GM19099 (cell line): ENCODE results near the gene JARID2.

ENCODE experiments used
- POLR2A ChIP-seq: IDR thresholded peaks from 3 replicates; pipeline ENCODE4 v1.6.1; 2011; ENCODE audit warnings: low read depth; ENCODE audit not compliant: insufficient read length; ENCODE audit errors: extremely low read depth

The JARID2 gene

DNA sequence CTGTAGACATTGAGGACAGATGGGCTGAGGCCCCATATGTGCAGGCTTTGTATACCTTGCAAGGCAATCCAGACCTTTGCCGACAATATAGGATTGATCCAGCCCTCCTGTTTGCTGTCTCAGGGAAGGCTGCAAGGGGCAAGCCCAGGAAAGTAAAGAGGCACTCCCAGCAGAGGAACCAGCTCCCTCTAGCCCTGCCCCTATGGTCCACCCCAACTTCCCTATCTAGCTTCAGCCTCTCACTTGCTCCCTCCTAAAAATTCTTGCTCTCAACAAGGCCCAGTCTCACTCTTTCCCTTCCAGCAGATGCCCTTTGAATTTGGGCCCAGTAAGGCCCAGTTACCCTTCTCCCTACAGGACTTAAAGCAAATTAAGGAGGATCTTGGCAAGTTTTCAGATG, 92.6 kb downstream of the JARID2 start:
- TF ChIP-seq POLR2A: no peak

- no peak for TF ChIP-seq POLR2A
Measured at GRCh38 chr6:15339081-15339480, 93.2 kb downstream of the JARID2 start.

DNA sequence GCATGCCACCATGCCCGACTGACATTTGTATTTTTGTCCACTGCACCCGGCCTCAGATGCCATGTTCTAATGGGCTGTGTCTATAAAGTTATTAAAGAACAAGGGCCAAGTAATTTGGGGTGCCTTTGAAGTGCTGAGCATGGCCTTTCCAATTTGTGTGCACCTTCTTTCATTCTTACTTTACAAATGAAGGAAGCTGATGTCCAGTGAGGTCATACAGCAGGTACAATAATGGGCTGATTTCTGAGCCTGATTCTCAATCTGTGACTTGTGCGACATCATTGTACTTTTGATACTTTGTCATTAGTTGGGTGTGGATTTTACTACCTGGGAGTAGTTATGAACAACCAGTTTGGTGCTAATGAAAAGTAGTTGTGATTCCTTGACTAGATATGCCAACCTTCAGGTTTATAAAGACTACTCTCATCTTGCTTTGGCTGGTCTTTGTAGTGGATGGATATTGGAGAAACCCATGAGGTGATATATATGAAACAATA, 94.3 kb downstream of the JARID2 start:
- TF ChIP-seq POLR2A: no peak

DNA sequence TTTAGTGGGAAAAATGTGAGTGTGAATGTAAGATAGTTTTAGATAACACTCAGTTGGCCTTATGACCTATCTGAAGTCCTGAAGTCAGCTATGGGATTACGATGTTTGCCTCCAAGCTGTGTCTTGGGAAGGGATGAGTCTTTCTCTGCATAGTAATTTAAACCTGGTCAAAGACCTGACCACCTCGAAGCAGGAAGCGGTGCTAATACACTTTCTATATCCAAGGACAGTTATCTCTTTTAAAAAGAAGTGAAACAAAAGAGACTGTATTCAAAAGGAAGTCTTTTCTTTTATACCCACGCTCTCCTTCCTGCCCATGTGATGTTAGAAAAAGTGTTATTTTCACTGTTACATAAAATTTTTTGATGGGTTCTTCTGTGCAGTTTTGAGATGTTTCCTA, 94.9 kb downstream of the JARID2 start:
- TF ChIP-seq POLR2A: no peak

GRCh38 chr6:15341311-15342001, 95.6 kb downstream of the JARID2 start:
- TF ChIP-seq POLR2A: no peak

- TF ChIP-seq POLR2A: no peak
Measured at GRCh38 chr6:15342114-15342513, 96.2 kb downstream of the JARID2 start.

DNA sequence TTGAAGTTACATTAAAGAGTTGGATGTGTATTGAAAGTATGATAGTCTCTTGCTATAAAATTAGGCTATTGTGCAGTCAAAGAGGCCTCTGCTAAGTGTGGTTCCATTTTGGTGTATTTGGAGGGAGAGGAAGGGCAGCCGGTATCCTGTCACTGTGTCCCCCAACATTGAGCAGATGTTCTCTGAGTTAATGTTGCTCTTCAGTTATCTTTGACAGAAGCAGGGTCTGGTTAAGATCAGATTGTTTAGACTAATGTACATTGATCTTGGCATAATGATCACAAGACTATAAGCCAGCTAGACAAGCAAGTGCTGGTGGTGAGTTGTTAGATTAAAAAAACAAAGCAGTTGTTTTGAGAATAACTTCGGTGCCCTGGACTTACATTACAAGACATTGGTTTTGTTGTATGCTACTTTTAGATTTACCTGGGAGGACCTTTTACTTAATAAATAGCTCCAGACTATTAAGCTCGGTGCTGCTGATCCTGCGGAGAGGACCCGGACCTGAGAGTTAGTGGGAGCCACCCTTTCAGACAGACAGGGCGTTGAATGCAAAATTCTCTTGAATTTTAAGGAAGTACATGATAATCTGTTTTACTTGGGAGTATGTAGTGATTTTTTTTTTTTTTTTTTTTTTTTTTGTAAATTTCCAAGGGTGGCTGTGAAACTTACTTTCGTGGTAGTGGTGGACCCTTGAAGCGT, 97.8 kb downstream of the JARID2 start:
- no peak for TF ChIP-seq POLR2A

DNA sequence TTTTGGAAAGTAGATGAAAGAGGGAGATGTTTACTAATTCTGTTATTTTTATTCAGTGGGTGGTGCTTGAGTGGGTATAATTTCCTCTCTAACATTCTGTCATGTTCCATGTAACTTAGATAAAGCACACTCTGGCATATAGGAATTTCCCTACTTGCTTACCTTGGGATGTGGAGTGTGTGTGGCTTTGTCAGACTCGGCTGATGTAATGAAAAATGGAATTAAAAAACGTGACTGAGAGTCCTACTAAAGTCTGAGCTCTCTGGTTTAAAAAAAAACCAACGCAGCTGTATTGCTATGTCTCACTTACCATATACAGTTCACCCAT, 98.3 kb downstream of the JARID2 start:
- TF ChIP-seq POLR2A: no peak

- no peak for TF ChIP-seq POLR2A
Measured at GRCh38 chr6:15344831-15345230, 99.0 kb downstream of the JARID2 start.

DNA sequence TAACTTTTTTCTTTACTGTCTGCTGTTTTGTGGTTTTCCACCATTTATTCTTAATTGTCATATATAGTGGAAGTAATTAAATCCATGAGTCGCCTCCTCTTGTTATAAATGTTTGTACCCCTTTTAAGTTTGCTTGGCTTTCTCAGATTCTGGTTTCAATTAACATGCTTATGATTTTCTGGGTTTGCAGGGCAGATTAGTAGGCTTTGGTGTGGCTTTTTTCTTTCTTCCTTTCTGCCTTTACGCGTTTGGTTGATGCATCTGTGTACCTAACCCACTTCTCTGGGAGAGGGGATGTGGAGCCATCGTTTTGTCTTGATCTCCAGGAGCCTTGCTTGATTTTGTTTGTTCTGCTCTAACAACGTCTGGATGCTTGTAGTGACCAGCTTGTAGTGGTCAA, 100.4 kb downstream of the JARID2 start:
- no peak for TF ChIP-seq POLR2A

DNA sequence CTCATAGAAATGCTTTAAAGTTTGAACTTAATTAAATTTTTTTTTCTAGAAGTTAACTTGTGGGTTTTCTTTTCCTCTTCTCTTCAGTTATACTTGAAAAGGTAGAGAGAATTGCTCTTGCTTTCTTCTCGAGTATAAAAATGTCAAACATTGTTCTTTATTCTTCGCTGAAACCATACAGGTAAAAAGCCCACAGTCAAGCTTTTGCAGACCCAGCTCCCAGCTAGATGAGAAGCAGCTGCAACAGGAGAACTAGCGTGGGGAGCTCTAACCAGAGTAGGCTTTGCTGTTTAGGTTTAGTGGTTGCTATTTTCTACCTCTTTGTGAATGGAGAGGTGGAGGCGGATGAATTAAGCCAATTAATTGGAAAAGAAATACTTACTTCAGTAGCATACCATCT, 102.7 kb downstream of the JARID2 start:
- no peak for TF ChIP-seq POLR2A

DNA sequence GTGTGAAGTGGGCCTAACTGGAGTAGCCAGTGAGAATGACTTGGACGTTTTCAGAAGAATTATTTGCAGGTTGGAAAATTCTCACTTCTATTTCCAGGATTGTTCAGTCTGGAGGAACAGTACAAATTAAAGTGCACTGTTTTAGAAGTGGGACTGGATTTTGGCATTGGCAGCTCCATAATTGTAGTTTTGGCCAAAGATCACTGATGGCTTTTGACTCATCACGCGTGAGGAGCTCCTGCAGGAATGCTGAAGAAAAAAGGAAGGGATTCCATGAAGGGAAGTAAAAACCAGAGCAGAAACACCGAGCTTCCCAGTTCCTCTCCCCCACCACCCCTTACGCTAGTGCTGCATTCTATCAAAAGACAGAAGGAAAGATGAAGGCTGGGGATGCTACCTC, 103.5 kb downstream of the JARID2 start:
- no peak for TF ChIP-seq POLR2A

GRCh38 chr6:15350386-15351083, 104.7 kb downstream of the JARID2 start:
- TF ChIP-seq POLR2A: no peak

GRCh38 chr6:15351631-15352030, 105.8 kb downstream of the JARID2 start:
- TF ChIP-seq POLR2A: no peak

DNA sequence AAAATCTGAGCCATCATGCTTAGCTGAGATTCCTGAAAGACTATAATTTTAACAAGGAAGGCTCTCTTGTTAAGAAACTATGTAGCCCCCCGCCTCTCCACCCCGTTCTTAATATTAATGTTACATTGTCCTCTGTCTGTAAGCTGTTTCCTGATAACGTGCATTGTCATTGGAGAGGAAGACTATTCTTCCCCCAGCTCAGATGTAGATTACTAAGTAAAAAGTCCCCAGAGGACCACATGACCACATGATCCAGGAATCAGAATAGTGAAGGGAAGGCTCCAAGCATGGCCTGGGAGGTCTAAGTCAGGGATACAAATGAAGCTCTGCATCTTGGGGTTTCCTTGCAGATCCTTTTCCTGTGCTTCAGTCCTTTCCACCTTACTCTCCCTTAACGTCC, 106.4 kb downstream of the JARID2 start:
- no peak for TF ChIP-seq POLR2A

DNA sequence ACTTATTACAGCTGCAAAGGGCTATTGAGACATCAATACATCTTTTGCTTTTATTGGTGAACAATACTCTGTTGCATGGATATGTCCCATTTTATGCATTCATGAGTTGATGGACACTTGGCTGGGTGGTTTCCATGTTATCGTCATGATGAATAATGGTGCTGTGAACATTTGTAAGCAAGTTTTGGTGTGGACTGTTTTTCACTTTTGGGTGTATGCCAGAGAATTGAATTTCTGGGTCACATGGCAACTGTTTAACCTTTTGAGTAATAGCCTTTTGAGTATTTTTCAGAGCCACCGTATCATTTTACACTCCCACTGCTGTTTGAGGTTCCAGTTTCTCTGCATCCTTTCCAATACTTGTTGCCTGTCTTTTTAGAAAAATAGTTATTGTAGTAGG, 107.0 kb downstream of the JARID2 start:
- TF ChIP-seq POLR2A: no peak
